AG09319 (cell line): Measurements from ENCODE around the gene GOLPH3.

Experiments
- DNase-seq: peaks from one replicate; pipeline ENCODE4 v3.0.0-alpha.2; 2010; ENCODE audit warnings: low read depth; ENCODE audit errors: extremely low read depth
- CTCF ChIP-seq: IDR thresholded peaks from 2 replicates; pipeline ENCODE4 v1.5.1; 2011; ENCODE audit warnings: low read depth, mild to moderate bottlenecking, inconsistent platforms, low read length, moderate library complexity

The GOLPH3 gene

DNA sequence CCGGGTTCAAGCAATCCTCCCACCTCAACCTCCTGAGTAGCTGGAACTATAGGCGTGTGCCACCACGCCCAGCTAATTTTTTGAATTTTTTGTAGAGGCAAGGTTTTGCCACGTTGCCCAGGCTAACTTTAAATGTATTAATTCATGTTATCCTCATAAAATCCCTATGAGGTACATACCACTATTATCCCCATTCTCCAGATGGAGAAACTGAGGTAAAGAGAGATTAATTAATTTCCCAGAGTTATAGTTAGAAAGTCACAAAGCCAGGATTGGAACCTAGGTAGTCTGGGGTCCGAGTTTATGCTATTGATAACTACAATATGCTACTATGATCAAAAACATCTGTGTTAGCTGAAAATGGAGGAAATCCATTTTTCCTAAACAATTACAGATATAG, 31.9 kb upstream of the GOLPH3 start:
- no peak for DNase-seq

DNA sequence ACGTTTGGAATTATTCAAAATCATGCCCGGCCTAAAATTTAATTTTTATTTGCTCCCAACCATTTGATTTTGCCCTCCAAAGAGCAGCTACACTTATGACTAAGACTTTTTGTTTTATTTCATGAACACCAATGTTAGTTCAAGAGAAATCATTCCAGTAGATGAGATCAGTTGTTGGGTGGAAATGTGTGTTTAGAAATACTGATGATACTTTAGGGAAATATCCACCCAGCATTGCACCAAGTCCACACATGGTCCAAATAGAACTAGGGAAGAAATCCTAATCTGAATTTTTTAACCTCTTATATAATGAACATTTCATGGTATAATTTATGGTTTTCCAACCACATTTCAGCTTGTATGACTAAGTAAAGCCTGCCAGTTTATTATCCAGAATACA, 28.3 kb upstream of the GOLPH3 start:
- DNase-seq: peak; percentile 60
- TF ChIP-seq CTCF: no peak

More for the DNA sequence above, 31.9 kb upstream of the GOLPH3 start:
- TF ChIP-seq CTCF: no peak

GRCh38 chr5:32201122-32201753, 27.1 kb upstream of the GOLPH3 start:
- TF ChIP-seq CTCF: no peak
- DNase-seq: no peak

DNA sequence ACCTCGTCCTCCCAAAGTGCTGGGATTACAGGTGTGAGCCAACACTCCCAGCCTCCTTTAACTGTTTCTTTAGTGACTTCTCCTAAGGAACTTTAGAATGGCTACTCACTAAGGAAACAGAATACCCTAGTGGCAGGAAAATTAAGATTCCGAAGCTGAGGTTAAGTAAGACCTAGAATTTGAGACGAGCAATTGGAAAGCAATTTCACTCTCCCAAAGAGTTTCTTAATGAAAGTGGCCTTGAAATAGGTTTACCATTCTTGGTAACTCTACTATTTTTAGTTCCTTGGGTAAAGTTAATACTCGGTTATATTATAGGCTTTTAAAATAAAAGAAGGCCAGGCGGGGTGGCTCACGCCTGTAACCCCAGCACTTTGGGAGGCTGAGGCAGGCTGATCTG, 22.9 kb upstream of the GOLPH3 start:
- DNase-seq: no peak
- no peak for TF ChIP-seq CTCF

GRCh38 chr5:32195265-32195664, 21.1 kb upstream of the GOLPH3 start:
- no peak for DNase-seq
- TF ChIP-seq CTCF: no peak

DNA sequence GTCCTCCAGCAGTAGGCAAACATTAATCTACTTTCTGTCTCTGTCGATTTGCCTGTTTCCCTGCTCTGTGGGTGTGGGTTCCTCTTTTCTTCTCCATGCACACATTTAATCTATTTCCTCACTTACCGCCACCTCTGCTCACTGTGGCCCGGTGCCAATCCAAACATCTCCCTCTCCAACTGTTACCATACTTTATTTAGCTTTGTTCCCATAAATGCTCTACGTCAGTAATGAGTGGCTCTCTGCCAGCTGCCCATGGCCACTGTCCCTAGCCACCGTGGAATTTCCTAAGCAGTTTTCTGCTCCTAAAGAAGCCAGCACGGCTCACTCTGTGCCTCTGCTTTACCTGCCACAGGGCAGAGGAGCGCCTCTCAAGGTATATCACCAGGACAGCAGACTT, 19.5 kb upstream of the GOLPH3 start:
- no peak for TF ChIP-seq CTCF
- no peak for DNase-seq

- DNase-seq: peak; percentile 95
These were observed 16.0 kb upstream of the GOLPH3 start for GRCh38 chr5:32190095-32190494.

More at GRCh38 chr5:32190095-32190494, 16.0 kb upstream of the GOLPH3 start:
- no peak for TF ChIP-seq CTCF
